ENCODE data around the gene TRIO. TPM values are rescaled to one million over a fixed set of nuclear protein-coding genes. Genes with fewer than 3 reads are reported as not detected.

The TRIO gene
- polyA plus RNA-seq, 1 donor (not counting 4 experiments of a cell fraction or from before 2014, with no cell fraction given) = 57.2 TPM

DNA sequence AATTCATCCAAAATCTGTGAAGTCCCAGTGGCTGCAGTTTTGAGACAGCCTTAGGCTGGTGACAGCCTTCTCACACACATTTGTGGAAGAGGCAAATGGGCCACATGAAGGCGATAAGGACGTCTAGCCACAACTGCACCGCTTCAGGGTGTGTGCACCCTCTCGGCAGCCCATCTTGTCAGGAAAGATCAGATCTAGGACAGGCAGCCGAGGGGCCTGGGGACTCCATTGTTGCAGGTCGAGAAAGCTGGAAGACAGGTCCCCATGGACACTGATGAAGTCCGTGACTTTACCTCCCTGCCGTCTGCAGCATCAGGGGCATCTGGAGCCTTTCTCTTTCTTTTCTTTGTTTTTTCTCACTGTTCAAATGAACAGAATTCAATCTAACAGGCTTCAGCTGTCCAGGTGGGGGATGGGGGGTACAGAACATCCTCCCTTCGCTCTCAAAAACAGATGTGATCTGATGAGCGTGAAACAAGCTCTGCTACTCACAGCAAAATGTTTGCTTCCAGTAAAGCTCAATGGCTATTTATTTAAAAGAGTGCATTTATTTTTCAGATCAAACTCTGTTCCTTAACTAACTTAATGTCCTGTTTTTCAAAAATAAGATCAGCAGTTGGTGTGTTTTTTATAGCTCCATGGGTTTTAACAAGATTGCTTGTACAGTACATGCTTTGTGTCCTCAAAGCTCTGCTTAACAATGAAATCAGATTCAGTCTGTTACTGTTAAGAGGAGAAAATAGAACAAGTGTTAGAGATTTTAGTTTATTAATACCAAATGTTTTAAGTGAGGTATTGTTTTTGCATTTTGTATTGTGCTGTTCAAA is 326.6 kb downstream of the TRIO start:
- Histone ChIP-seq H3K79me2 (ENCODE audit: control insufficient read depth, insufficient read depth, low read length) (no peaks in the 10 kb centered on the region), H3K27me3 (ENCODE audit: control insufficient read depth, extremely low read depth, insufficient read depth, low read length) (no peaks in the 10 kb centered on the region), H3K27ac (ENCODE audit: control insufficient read depth, insufficient read depth, low read length) (no peak overlapping the region), H3K4me3 (ENCODE audit: control insufficient read depth in 2 of 3, extremely low read depth in 1 of 3, insufficient read depth in 2 of 3, low read depth in 1 of 3, low read length in 3 of 3) (no peak overlapping the region), H3K4me1 (ENCODE audit: control insufficient read depth, extremely low read depth, insufficient read depth, low read length) (peaks cover 2% of the 10 kb centered on the region), H4K20me1 (ENCODE audit: control insufficient read depth, extremely low read depth, insufficient read depth, low read length) (no peaks in the 10 kb centered on the region), H3K36me3 (ENCODE audit: control insufficient read depth in 2 of 2, extremely low read depth in 1 of 2, insufficient read depth in 2 of 2, low read length in 2 of 2) (peaks cover 29 to 34% of the 10 kb centered on the region in 2 experiments), H3K9me1 (ENCODE audit: control insufficient read depth, extremely low read depth, insufficient read depth, low read length) (no peaks in the 10 kb centered on the region), H3K9me3 (ENCODE audit: control insufficient read depth, low read depth, low read length) (no peaks in the 10 kb centered on the region), H2AFZ (ENCODE audit: control insufficient read depth, low read length) (no peak overlapping the region), H3K9ac (ENCODE audit: control insufficient read depth, extremely low read depth, insufficient read depth, low read length) (no peak overlapping the region), H3K4me2 (ENCODE audit: control insufficient read depth, extremely low read depth, insufficient read depth, low read depth, low read length) (no peak overlapping the region)
- dilution Hi-C loops (cut with MboI; ENCODE audit: extremely low pct_ligation_motif_present, low sequenced_read_pairs) = no loop called here
- no peak for DNase-seq (ENCODE audit: low read depth, low spot score)
- no peak for TF ChIP-seq EZH2 (IDR thresholded peaks at IDR 0.05; ENCODE audit: low read length)
- TF ChIP-seq, protein P1, sequence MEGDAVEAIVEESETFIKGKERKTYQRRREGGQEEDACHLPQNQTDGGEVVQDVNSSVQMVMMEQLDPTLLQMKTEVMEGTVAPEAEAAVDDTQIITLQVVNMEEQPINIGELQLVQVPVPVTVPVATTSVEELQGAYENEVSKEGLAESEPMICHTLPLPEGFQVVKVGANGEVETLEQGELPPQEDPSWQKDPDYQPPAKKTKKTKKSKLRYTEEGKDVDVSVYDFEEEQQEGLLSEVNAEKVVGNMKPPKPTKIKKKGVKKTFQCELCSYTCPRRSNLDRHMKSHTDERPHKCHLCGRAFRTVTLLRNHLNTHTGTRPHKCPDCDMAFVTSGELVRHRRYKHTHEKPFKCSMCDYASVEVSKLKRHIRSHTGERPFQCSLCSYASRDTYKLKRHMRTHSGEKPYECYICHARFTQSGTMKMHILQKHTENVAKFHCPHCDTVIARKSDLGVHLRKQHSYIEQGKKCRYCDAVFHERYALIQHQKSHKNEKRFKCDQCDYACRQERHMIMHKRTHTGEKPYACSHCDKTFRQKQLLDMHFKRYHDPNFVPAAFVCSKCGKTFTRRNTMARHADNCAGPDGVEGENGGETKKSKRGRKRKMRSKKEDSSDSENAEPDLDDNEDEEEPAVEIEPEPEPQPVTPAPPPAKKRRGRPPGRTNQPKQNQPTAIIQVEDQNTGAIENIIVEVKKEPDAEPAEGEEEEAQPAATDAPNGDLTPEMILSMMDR (optimal IDR thresholded peaks at IDR 0.05 in 1 of 3, IDR thresholded peaks at IDR 0.05 in 1 of 3, conservative IDR thresholded peaks at IDR 0.05 in 1 of 3; ENCODE audit: extremely low read depth in 1 of 3, insufficient read depth in 2 of 3, low read length in 3 of 3) = no peak
- no peak for FAIRE-seq

DNA sequence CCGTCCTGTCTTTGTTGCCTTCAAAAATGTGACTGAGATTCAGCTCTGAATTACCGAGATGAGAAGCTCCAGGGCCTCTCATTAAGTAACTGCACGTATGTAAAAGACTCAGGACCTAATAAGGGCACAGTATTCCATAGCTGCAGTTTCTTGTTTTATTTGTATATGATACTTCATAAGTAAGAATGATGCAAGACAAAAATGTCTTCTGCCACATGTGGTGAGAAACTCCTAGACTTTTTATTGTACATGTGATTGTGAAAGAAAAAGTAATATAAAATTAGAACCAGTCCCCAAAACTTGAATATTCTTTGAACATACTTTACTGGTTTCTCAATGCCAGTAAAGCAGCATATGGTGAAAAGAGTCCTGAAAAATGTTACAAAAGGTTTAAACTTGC is 328.4 kb downstream of the TRIO start:
- FAIRE-seq (no peak), DNase-seq (ENCODE audit: low read depth, low spot score) (no peak)
- TF ChIP-seq EZH2 (IDR thresholded peaks at IDR 0.05; ENCODE audit: low read length) = no peak
- TF ChIP-seq, protein P1 (optimal IDR thresholded peaks at IDR 0.05 in 1 of 3, IDR thresholded peaks at IDR 0.05 in 1 of 3, conservative IDR thresholded peaks at IDR 0.05 in 1 of 3; ENCODE audit: extremely low read depth in 1 of 3, insufficient read depth in 2 of 3, low read length in 3 of 3) = no peak
- no peak overlapping the region for H3K4me2 ChIP-seq (ENCODE audit: control insufficient read depth, extremely low read depth, insufficient read depth, low read depth, low read length)
- no peaks in the 10 kb centered on the region for H3K9me1 ChIP-seq (ENCODE audit: control insufficient read depth, extremely low read depth, insufficient read depth, low read length)
- H4K20me1 ChIP-seq (ENCODE audit: control insufficient read depth, extremely low read depth, insufficient read depth, low read length) = no peaks in the 10 kb centered on the region
- peaks cover 18% of the 10 kb centered on the region for H3K4me1 ChIP-seq (ENCODE audit: control insufficient read depth, extremely low read depth, insufficient read depth, low read length)
- H3K79me2 ChIP-seq (ENCODE audit: control insufficient read depth, insufficient read depth, low read length) = no peaks in the 10 kb centered on the region
- no peaks in the 10 kb centered on the region for H3K9me3 ChIP-seq (ENCODE audit: control insufficient read depth, low read depth, low read length)
- no peak overlapping the region for H3K27ac ChIP-seq (ENCODE audit: control insufficient read depth, insufficient read depth, low read length)
- H3K9ac ChIP-seq (ENCODE audit: control insufficient read depth, extremely low read depth, insufficient read depth, low read length) = no peak overlapping the region
- H3K36me3 ChIP-seq (ENCODE audit: control insufficient read depth in 2 of 2, extremely low read depth in 1 of 2, insufficient read depth in 2 of 2, low read length in 2 of 2) = peaks cover 19 to 24% of the 10 kb centered on the region in 2 experiments
- dilution Hi-C loops (cut with MboI; ENCODE audit: extremely low pct_ligation_motif_present, low sequenced_read_pairs) = no loop called here
- no peak overlapping the region for H2AFZ ChIP-seq (ENCODE audit: control insufficient read depth, low read length)
- no peaks in the 10 kb centered on the region for H3K27me3 ChIP-seq (ENCODE audit: control insufficient read depth, extremely low read depth, insufficient read depth, low read length)
- no peak overlapping the region for H3K4me3 ChIP-seq (ENCODE audit: control insufficient read depth in 2 of 3, extremely low read depth in 1 of 3, insufficient read depth in 2 of 3, low read depth in 1 of 3, low read length in 3 of 3)

All from keratinocyte (primary cell).